Endothelial cell of umbilical vein (primary cell): Measurements from ENCODE around the gene MED25. TPM values are rescaled to one million over a fixed set of nuclear protein-coding genes. Genes with fewer than 3 reads are reported as not detected.

Experiments used
- BruUV-seq: library from RNA; stranded (reverse); fragments of 400-500 nt; replicated peaks from 2 replicates; lab custom pipeline; 2021; lab: Mats Ljungman, UMichigan
- CTCF ChIA-PET: fragments of 300-600, 350-600 bp; sonication (Branson Sonifier 250); formaldehyde crosslinking; loops from one replicate; lab custom pipeline; 2021; ENCODE audit warnings: antibody characterized with exemption, inconsistent platforms; lab: Charles Lee
- POLR2A ChIA-PET: fragments of 300-600, 350-600 bp; sonication (Branson Sonifier 250); formaldehyde crosslinking; loops from one replicate; lab custom pipeline; 2021; ENCODE audit warnings: antibody characterized with exemption, inconsistent platforms; lab: Charles Lee
- DNase-seq: peaks from one replicate; pipeline ENCODE4 v3.0.0-alpha.2; 2011; ENCODE audit warnings: low read depth, low spot score
- FAIRE-seq: peaks from 2 replicates; lab custom pipeline; 2011; peaks lifted over from hg19 to GRCh38; lab: Jason Lieb, UNC
- H2AFZ ChIP-seq: 2 replicates; pipeline ENCODE4 v1.6.0; 2012; ENCODE audit warnings: low read depth, low read length, control low read depth, inconsistent platforms
- H3K27ac ChIP-seq: 2 replicates; pipeline ENCODE4 v1.5.1; 2011; ENCODE audit warnings: low read depth, mild to moderate bottlenecking, control low read depth, low read length, moderate library complexity; ENCODE audit not compliant: insufficient read depth
- H3K27me3 ChIP-seq, 2 experiments: 2 replicates each; pipeline versions ENCODE4 v1.6.0 to v1.6.1; 2011; ENCODE audit warnings: low read length in 2 of 2, mixed read lengths in 1 of 2; ENCODE audit not compliant: control insufficient read depth in 2 of 2, insufficient read depth in 2 of 2
- H3K36me3 ChIP-seq, 2 experiments: 2 replicates in 1 of 2; 3 replicates in 1 of 2; pipeline ENCODE4 v1.5.1; 2011; ENCODE audit warnings: low read length in 2 of 2, mild to moderate bottlenecking in 1 of 2, moderate library complexity in 1 of 2; ENCODE audit not compliant: control insufficient read depth in 2 of 2, insufficient read depth in 2 of 2; ENCODE audit errors: extremely low read depth in 1 of 2
- H3K4me1 ChIP-seq: 3 replicates; pipeline ENCODE4 v1.5.1; 2011; ENCODE audit warnings: mild to moderate bottlenecking, low read length; ENCODE audit not compliant: control insufficient read depth, insufficient read depth; ENCODE audit errors: extremely low read depth
- H3K4me2 ChIP-seq: 2 replicates; pipeline ENCODE4 v1.6.1; 2011; ENCODE audit warnings: low read length, control low read depth, mixed read lengths; ENCODE audit not compliant: insufficient read depth
- H3K4me3 ChIP-seq, 3 experiments: fragments of 200-600 bp in 1 of 3; sonication (generic), shearing (Covaris generic) in 1 of 3; replicated peaks in 1 of 3; 2 replicates each; pipeline ENCODE4 v1.5.1; 2011 to 2016; ENCODE audit warnings: control low read depth in 3 of 3, low read length in 3 of 3, mild to moderate bottlenecking in 2 of 3, inconsistent platforms in 1 of 3, low read depth in 1 of 3, moderate library complexity in 1 of 3; ENCODE audit not compliant: insufficient read depth in 1 of 3
- H3K79me2 ChIP-seq: 2 replicates; pipeline ENCODE4 v1.6.0; 2012; ENCODE audit warnings: low read length, inconsistent platforms; ENCODE audit not compliant: control insufficient read depth, insufficient read depth
- H3K9ac ChIP-seq: replicated peaks from 2 replicates; pipeline ENCODE3; 2011; ENCODE audit warnings: low read length, control low read depth; ENCODE audit not compliant: insufficient read depth; ENCODE audit errors: extremely low read depth
- H3K9me1 ChIP-seq: replicated peaks from 3 replicates; pipeline ENCODE4 v1.6.0; 2011; ENCODE audit warnings: mild to moderate bottlenecking, low read length; ENCODE audit not compliant: control insufficient read depth, insufficient read depth; ENCODE audit errors: extremely low read depth
- H3K9me3 ChIP-seq: replicated peaks from 2 replicates; pipeline ENCODE4 v1.5.1; 2012; ENCODE audit warnings: low read length, inconsistent platforms; ENCODE audit not compliant: control insufficient read depth, insufficient read depth
- H4K20me1 ChIP-seq: replicated peaks from 2 replicates; pipeline ENCODE3; 2011; ENCODE audit warnings: mild to moderate bottlenecking, low read length; ENCODE audit not compliant: control insufficient read depth, insufficient read depth; ENCODE audit errors: extremely low read depth
- EZH2 ChIP-seq: IDR thresholded peaks from 2 replicates; pipeline ENCODE4 v1.6.1; 2012; ENCODE audit warnings: borderline replicate concordance, low read depth, mild to moderate bottlenecking, moderate library complexity, low read length, inconsistent platforms; ENCODE audit not compliant: severe bottlenecking
- FOS ChIP-seq: IDR thresholded peaks from 2 replicates; pipeline ENCODE4 v1.6.1; 2011; ENCODE audit warnings: mild to moderate bottlenecking, low read length, moderate library complexity, borderline replicate concordance; ENCODE audit not compliant: insufficient read depth
- GATA2 ChIP-seq: IDR thresholded peaks from 2 replicates; pipeline ENCODE4 v1.7.0; 2011; ENCODE audit warnings: low read depth, mild to moderate bottlenecking, moderate library complexity, mixed read lengths, low read length; ENCODE audit not compliant: insufficient read length, insufficient read depth
- JUN ChIP-seq: IDR thresholded peaks from 2 replicates; pipeline ENCODE4 v1.6.1; 2011; ENCODE audit warnings: borderline replicate concordance, low read depth; ENCODE audit not compliant: insufficient read length, insufficient read depth
- MYC ChIP-seq: IDR thresholded peaks from one replicate; pipeline ENCODE4 v1.6.1; 2011; ENCODE audit warnings: mild to moderate bottlenecking, low read depth, low read length
- POLR2A ChIP-seq: IDR thresholded peaks from 2 replicates; pipeline ENCODE4 v1.6.1; 2012; ENCODE audit warnings: low read depth, mild to moderate bottlenecking, control low read depth, low read length
- POLR2AphosphoS5 ChIP-seq: IDR thresholded peaks from 2 replicates; pipeline ENCODE4 v1.6.1; 2012; ENCODE audit warnings: low read depth, mild to moderate bottlenecking, control low read depth, low read length, moderate library complexity; ENCODE audit not compliant: insufficient read depth
- dilution Hi-C: fragments of 300-500 bp; cut with MboI; formaldehyde crosslinking; loops from one replicate; pipeline ENCODE4 v1.15.0; 2019; ENCODE audit warnings: low sequenced_read_pairs; ENCODE audit not compliant: extremely low pct_ligation_motif_present
- intact Hi-C: fragments of 100-400 bp; cut with micrococcal nuclease; formaldehyde crosslinking; loops from one replicate; pipeline ENCODE4 v1.10.0; 2022
- polyA plus RNA-seq, 4 experiments: library from polyadenylated mRNA; depleted of rRNA in 3 of 4; stranded (reverse) in 3 of 4; unstranded in 1 of 4; fragments of >200 nt; gene quantifications; 2 replicates each; pipeline versions ENCODE4 v1.2.1 to v1.2.3, GENCODE V29; 2011 to 2012; ENCODE audit warnings: missing spikeins in 1 of 4
- total RNA-seq: library from RNA; stranded (reverse); gene quantifications from 2 replicates; pipeline ENCODE4 v1.2.3, GENCODE V29; 2021
- TF ChIP-seq, protein P1 (sequence below): IDR thresholded peaks from 2 replicates; pipeline ENCODE4 v1.6.1; 2011; ENCODE audit not compliant: insufficient read depth, insufficient read length
- TF ChIP-seq, protein P2 (sequence below), 2 donors: IDR thresholded peaks; 1 replicate in 1 of 2; 2 replicates in 1 of 2; pipeline ENCODE4 v1.5.1; 2011; ENCODE audit warnings: low read length in 2 of 2, mild to moderate bottlenecking in 2 of 2, moderate library complexity in 2 of 2, control low read depth in 1 of 2, inconsistent platforms in 1 of 2, low read depth in 1 of 2; ENCODE audit not compliant: insufficient read depth in 1 of 2; ENCODE audit errors: extremely low read depth in 1 of 2

Gene MED25
- total and polyA plus RNA-seq, 2 donors (not counting 3 experiments of a cell fraction or from before 2014, with no cell fraction given): 31.7 to 62.9 TPM

DNA sequence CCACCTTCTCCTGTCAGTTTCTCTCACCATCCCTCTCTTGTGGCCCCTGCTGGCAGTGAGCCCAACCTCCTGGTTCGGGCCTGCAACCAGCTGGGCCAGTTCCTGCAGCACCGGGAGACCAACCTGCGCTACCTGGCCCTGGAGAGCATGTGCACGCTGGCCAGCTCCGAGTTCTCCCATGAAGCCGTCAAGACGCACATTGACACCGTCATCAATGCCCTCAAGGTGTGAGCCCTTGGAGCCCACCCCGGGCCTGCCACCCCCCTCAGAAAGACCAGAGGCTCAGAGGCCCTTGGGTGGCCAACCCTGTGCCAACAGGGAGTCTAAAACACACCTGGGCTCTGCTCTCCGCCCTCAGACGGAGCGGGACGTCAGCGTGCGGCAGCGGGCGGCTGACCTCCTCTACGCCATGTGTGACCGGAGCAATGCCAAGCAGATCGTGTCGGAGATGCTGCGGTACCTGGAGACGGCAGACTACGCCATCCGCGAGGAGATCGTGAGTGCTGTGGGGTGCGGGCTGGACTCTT, 18.8 kb upstream of the MED25 start:
- Histone ChIP-seq H3K4me3 (no peak overlapping the region), H3K4me2 (no peak overlapping the region), H4K20me1 (no peaks in the 10 kb centered on the region), H3K4me1 (no peaks in the 10 kb centered on the region), H3K9me3 (no peaks in the 10 kb centered on the region), H3K36me3 (peaks cover 9 to 54% of the 10 kb centered on the region in 2 experiments), H3K9me1 (no peaks in the 10 kb centered on the region), H3K9ac (no peak overlapping the region), H2AFZ (no peak overlapping the region), H3K27me3 (no peaks in the 10 kb centered on the region), H3K27ac (no peak overlapping the region), H3K79me2 (no peaks in the 10 kb centered on the region)
- DNase-seq (no peak), FAIRE-seq (no peak)
- intact Hi-C loops (no loop called here), dilution Hi-C loops (no loop called here)
- BruUV-seq: TSS peak; percentile 39
- CTCF ChIA-PET: no interaction called here
- no peak for TF ChIP-seq EZH2
- no peak for TF ChIP-seq JUN
- TF ChIP-seq, protein P1, sequence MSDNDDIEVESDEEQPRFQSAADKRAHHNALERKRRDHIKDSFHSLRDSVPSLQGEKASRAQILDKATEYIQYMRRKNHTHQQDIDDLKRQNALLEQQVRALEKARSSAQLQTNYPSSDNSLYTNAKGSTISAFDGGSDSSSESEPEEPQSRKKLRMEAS: no peak
- TF ChIP-seq POLR2AphosphoS5: no peak
- TF ChIP-seq, protein P2, sequence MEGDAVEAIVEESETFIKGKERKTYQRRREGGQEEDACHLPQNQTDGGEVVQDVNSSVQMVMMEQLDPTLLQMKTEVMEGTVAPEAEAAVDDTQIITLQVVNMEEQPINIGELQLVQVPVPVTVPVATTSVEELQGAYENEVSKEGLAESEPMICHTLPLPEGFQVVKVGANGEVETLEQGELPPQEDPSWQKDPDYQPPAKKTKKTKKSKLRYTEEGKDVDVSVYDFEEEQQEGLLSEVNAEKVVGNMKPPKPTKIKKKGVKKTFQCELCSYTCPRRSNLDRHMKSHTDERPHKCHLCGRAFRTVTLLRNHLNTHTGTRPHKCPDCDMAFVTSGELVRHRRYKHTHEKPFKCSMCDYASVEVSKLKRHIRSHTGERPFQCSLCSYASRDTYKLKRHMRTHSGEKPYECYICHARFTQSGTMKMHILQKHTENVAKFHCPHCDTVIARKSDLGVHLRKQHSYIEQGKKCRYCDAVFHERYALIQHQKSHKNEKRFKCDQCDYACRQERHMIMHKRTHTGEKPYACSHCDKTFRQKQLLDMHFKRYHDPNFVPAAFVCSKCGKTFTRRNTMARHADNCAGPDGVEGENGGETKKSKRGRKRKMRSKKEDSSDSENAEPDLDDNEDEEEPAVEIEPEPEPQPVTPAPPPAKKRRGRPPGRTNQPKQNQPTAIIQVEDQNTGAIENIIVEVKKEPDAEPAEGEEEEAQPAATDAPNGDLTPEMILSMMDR (IDR thresholded peaks at IDR 0.05; ENCODE audit: extremely low read depth in 1 of 2, insufficient read depth in 1 of 2, low read depth in 1 of 2, low read length in 2 of 2): no peak
- TF ChIP-seq FOS: no peak
- TF ChIP-seq POLR2A: no peak
- no peak for TF ChIP-seq GATA2
- no peak for TF ChIP-seq MYC
- POLR2A ChIA-PET: no interaction called here
